Stimulated activated CD8-positive, alpha-beta memory T cell treated with anti-CD3 and anti-CD28 coated beads, Interleukin-4, amount 100 ng/mL, for 1 hour (primary cell): ENCODE results near the gene LRAT.

Experiments
- DNase-seq, 2 donors: peaks; one replicate each; pipeline ENCODE4 v3.0.0-alpha.2; 2020; ENCODE audit warnings: low read depth in 2 of 2, low spot score in 1 of 2

The LRAT gene

GRCh38 chr4:154760895-154761294 lies 17.1 kb downstream of the LRAT start:
- no peak for DNase-seq

GRCh38 chr4:154778264-154778663 lies 34.5 kb downstream of the LRAT start:
- DNase-seq = no peak

- DNase-seq = no peak
These were observed 35.7 kb downstream of the LRAT start for GRCh38 chr4:154779362-154779947.

GRCh38 chr4:154781126-154781982 lies 37.6 kb downstream of the LRAT start, which contains the start of gene RBM46:
TSS of gene RBM46 (plus strand) at chr4:154781272. CDS start at chr4:154796753, 15,481 bp downstream.
- no peak for DNase-seq

GRCh38 chr4:154781983-154782293 lies 38.1 kb downstream of the LRAT start:
- no peak for DNase-seq
